ENCODE results near the gene RIPK3. TPM values are rescaled to one million over a fixed set of nuclear protein-coding genes. Genes with fewer than 3 reads are reported as not detected.
"Not testable (repeated sequence)": the region's sequence is repeated elsewhere in the genome, so short reads cannot be mapped to it uniquely, and the experiment has no call there.

RIPK3 gene
- total RNA-seq, 1 donor from 2014 or later: 1.4 TPM

DNA sequence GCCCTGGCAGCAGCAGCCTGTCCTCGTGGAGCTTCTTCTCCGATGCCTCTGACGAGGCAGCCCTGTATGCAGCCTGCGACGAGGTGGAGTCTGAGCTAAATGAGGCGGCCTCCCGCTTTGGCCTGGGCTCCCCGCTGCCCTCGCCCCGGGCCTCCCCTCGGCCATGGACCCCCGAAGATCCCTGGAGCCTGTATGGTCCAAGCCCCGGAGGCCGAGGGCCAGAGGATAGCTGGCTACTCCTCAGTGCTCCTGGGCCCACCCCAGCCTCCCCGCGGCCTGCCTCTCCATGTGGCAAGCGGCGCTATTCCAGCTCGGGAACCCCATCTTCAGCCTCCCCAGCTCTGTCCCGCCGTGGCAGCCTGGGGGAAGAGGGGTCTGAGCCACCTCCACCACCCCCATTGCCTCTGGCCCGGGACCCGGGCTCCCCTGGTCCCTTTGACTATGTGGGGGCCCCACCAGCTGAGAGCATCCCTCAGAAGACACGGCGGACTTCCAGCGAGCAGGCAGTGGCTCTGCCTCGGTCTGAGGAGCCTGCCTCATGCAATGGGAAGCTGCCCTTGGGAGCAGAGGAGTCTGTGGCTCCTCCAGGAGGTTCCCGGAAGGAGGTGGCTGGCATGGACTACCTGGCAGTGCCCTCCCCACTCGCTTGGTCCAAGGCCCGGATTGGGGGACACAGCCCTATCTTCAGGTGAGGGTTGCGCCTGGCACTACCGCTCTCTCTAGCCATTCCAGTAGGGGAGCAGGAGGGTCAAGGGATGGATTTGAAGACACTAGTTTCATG lies 30.3 kb upstream of the RIPK3 start:
- DNase-seq (ENCODE audit: low read depth in 2 of 2): no peak

DNA sequence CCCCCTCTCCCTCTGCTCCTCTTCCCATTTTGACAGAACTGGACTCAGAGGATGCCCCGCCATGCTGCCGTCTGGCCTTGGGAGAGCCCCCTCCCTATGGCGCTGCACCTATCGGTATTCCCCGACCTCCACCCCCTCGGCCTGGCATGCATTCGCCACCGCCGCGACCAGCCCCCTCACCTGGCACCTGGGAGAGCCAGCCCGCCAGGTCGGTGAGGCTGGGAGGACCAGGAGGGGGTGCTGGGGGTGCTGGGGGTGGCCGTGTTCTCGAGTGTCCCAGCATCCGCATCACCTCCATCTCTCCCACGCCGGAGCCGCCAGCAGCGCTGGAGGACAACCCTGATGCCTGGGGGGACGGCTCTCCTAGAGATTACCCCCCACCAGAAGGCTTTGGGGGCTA lies 29.7 kb upstream of the RIPK3 start:
- DNase-seq (ENCODE audit: low read depth in 2 of 2): no peak

DNA sequence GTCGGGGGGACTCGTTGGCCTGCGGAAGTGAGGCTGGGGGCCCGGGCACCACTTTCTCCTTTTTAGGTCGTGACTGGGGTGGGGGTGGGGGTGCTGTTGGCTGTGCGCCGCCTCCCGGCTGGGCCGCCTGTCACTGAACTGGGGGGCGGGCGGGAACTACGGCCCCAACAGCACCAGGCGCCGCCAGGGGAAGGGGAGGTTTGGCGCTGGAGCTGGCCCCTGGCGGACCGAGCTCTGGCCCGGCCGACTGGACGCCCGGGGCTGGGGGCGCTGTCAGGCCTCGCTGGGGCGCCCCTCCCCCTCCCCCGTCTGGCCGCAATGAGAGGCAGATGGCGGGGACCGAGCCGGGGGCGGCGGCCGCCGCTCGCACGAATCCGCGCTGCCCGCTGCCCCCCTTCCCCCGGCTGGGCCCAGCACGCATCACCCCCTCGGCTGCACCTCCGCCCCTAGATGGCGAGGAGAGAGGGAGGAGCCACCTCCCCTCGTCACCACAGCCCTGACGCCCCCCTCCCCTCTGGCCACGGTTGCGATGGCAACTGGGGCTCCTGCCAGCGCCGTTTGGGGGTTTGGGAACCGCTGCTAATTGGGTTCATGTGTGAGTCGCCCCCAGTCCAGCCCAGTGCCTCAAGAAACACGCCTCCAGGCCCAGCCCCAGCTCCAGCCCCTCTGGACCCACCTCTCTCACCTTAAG lies 28.9 kb upstream of the RIPK3 start:
- DNase-seq (ENCODE audit: low read depth in 2 of 2): peak in 1 of 2 donors; percentile 37

DNA sequence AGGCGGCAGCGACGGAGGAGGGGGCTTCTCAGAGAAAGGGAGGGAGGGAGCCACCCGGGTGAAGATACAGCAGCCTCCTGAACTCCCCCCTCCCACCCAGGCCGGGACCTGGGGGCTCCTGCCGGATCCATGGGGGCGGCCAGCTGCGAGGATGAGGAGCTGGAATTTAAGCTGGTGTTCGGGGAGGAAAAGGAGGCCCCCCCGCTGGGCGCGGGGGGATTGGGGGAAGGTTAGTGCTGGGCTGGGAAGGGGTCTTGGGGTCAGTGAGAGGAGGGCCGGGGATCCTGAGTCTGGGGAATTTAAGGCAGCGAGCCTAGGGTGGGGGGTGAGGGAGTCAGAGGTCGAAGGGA lies 28.4 kb upstream of the RIPK3 start:
- DNase-seq (ENCODE audit: low read depth in 2 of 2): no peak

DNA sequence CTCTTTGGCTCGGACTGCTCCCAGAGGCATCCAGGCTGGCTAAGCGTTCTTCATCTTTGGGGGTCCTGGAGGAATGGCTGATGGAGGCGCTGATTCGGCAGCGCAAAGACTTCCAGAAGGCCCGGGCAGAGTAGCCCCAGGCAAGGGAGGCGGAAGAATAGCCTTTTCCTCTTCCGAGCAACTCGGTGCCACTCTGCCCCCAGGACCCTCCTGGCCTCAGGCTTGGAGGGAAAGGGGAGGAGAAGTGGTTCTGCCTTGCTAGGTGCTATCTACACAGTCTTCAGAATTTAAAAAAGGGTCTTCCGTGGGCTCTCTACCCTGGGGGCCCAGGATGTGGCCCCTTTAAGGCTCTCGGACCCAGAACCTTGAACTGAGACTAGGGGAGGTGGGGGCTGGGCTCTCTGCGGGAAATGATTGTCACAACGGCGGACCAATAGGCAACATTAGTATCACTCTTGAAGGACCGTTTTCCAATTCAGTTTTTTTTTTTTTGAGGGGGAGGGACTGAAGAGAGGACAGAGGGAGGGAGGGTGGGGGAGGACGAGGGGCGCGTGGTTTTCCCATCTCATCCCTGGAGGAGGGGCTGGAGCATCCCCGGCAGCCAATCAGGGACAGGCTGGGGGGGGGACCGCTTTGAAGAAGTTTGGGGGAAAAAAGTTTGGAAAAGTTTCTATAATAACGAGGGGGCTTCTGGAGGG lies 27.9 kb upstream of the RIPK3 start, which contains the start of gene NFATC4:
NFATC4 (plus strand) TSS at position 671 of the 698 bp plus-strand sequence. CDS start 157 bp downstream, outside the sequence.
- DNase-seq (ENCODE audit: low read depth in 2 of 2): peak in 1 of 2 donors; percentile 91

DNA sequence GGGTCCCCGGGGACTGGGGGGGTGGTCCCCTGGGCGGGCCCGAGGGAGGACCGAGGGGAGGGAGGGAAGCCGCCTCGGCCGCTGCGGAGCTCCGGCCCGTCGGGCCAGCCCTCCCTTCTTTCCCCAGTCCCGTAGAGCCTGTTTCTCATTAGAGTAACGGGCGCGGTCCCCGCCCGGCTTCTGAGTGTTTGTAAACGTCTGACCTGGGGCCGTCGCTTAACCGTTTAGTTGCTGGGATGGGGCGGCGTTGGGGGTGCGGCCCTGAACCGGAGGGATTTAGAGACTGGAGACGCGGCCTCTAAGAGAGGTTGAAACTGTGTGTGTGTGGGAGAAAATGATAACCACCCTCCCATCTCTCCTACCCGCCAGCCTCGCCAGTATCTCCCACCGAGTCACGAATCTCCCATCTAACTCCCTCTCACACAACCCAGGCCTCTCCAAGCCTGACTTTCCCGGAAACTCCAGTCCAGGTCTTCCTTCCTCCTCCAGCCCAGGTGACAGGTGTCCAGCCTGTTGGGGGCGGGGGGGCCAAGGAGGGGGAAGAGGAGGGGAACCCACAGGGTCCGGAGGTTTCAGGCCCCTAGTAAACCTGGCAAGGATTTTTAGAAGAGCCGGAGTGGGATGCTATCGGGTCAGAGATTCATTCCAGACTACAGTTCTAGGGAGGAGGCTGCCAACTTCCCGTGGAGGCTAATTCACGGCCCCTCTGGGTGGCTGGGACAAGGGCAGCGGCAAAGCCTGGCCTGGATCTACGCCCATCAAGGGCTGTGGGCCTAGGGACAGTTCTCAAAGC lies 27.1 kb upstream of the RIPK3 start:
- peak; percentile 7 to 88 for DNase-seq (ENCODE audit: low read depth in 2 of 2)

DNA sequence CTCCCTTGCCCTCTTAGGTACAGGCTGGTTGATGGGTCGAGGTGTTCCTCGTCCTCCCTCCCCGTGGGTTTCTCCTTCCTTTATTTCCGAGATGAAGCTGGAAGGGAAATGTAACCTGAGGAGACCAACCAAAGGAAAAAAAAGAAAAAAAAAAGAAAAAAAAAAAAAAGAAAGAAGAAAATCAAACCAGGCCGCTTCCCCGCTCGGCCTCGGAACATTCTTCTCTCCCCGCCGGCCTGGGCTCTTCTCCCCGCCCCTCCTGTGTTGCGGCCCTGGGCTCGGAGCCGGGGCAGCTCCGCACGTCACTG lies 26.6 kb upstream of the RIPK3 start:
- DNase-seq (ENCODE audit: low read depth in 2 of 2): no peak

DNA sequence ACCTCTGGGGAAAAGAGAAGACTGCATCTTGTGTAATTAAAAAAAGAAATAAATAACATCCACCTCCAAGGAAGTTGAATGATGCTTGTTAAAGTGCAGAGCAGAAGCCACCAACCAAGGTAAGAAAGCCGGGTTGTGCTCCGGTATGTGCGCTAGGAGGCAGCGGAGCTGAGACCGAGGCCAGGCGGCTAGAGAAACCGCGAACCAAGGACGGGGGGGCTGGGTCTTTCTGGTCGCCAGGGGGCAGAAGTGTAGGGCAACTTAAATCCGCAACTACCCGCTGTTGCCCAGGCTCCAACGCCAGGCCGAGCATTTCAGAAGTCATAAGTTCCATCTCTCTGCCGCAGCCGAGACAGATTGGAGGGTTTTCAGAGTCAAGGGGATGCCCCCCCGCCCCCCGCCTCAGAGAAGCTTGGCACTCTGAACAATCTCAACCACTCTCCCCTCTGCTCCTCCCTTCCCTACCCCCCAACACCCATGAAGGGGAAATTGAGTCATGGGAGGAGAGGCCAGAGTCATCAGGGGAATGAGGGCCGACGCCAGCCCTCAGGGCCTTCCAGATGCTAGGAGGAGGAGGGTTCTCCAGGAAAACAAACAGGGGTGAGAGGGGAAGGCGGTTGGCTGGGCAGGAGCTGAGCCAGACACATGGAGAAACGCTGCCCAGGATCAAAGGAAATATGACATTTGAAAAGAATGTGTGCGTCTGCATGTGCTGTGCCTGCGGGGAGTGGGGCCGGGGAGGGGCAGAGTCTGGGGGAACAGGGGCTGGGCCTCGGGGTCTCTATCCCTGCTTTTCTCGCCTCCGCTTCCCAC lies 26.0 kb upstream of the RIPK3 start:
- DNase-seq (ENCODE audit: low read depth in 2 of 2): peak; percentile 86 to 97

DNA sequence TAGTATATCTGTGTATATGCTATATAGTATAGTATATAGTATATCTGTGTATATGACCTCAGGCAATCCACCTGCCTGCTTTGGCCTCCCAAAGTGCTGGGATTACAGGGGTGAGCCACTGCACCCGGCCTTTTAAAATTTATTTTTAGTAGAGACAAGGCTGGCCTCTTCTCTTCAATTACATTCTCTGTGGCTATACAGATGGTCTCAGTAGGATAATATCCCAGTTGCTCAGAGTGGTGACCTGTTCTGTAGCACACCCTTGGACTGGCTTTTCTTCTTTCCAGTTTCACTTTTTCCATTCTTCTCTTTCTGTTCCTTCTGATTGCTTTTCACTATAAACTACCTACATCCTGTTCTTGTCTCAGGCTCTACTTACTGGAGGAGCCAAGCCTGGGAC lies 25.1 kb upstream of the RIPK3 start:
- no peak for DNase-seq (ENCODE audit: low read depth in 2 of 2)

DNA sequence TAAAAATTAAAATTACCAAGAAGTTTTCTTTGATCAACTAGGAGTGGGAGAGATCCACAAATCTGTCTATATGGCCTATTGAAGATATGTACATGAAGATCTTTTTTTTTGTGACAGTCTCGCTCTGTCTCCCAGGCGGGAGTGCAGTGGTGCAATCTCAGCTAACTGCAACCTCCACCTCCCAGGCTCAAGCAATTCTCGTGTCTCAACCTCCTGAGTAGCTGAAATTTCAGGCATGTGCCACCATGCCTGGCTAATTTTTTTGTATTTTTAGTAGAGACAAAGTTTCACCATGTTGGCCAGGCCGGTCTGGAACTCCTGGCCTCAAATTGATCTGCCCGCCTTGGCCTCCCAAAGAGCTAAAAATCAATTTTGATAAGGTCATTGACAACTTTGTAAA lies 23.6 kb upstream of the RIPK3 start:
- DNase-seq (ENCODE audit: low read depth in 2 of 2): no peak

DNA sequence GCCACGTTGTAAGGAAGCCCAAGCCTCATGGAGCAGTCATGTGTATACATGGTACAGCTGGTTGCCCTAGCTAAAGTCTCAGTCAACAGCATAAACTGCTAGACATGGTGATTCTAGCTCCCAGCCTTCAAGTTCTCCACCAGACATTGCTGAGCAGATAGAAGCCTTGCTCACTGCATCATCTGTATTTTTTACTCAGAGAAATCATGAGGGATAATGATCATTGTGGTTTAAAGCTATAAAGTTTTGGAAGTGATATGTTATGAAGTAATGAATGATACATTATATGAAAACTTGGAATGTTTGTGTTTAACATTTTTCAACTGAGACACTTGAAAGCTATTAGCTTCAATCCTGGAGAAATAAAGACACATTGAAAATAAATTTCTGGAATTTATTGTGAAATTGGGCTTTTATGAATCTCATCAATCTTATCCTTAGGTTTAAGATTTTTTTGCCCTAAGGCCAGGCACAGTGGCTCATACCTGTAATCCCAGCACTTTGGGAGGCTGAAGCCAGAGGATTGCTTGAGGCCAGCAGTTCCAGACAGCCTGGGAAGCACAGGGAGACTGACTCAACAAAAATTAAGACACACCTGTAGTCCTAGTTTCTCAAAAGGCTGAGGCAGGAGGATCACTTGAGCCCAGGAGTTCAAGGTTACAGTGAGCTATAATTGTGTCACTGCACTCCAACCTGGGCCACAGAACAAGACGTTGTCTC lies 22.6 kb upstream of the RIPK3 start:
- DNase-seq (ENCODE audit: low read depth in 2 of 2): no peak

DNA sequence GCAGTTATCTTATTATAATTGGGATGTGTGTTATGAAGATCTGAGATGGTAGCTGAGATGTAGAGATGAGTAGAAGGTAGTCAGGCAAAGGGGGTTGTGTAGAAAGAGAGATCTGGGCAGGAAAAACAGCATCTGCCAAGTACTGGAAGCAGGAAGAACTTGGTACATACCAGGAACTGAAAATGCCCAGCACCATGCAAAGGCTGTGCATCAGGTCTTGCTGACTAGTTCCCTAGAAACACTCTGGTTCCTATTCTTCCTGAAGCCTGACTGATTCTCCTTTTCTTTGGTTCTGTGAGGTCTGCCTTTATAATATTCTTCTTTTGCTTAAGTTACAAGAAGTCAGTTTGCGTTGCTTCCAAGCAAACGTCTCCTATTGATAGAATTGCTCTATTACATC lies 21.5 kb upstream of the RIPK3 start:
- DNase-seq (ENCODE audit: low read depth in 2 of 2): no peak

DNA sequence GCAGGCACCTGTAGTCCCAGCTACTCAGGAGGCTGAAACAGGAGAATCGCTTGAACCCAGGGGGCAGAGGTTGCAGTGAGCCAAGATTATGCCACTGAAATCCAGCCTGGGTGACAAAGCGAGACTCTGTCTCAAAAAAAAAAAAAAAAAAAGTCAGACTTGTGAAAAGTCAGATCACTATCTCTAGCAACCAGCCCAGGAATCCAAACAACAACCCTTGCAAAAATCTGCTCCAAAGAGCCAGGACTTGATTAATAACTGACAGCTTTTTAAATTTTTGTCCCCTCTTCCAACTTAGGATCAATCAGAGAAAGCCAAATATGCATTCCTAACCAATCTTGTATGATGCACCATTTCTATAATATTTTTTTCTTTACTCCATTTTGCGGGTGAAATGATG lies 20.5 kb upstream of the RIPK3 start:
- DNase-seq (ENCODE audit: low read depth in 2 of 2): no peak

DNA sequence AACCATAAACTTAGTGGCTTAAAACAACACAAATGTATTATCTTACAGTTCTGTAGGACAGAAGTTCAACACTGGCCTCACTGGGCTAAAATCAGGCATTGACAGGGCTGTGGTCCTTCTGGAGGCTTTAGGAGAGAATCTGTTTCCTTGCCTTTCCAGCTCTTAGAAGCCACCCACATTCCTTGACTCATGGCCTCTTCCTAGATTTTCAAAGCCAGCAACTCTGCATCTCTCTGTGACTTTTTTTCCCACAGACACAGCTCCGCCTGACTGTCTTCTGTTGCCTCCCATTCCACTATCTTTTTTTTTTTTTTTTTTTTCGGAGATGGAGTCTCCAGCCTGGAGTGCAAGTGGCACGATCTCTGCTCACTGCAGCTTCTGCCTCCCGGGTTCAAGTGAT lies 16.4 kb upstream of the RIPK3 start:
- no peak for DNase-seq (ENCODE audit: low read depth in 2 of 2)

DNA sequence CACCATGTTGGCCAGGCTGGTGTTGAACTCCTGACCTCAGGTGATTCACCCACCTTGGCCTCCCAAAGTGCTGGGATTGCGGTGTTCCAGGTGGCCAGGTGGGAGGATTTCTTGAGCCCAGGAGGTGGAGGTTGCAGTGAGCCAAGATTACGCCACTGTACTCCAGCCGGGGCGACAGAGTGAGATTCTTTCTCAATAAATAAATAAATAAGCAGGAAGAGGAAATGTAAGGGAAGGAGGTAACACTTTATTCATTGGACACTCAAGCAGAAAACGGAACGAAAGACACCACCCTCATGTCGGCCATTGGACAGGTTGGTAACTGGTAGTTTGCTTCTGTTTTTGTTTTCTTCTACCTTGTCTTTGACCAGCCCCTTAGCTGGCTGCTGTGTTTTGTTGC lies 15.2 kb upstream of the RIPK3 start:
- no peak for DNase-seq (ENCODE audit: low read depth in 2 of 2)

DNA sequence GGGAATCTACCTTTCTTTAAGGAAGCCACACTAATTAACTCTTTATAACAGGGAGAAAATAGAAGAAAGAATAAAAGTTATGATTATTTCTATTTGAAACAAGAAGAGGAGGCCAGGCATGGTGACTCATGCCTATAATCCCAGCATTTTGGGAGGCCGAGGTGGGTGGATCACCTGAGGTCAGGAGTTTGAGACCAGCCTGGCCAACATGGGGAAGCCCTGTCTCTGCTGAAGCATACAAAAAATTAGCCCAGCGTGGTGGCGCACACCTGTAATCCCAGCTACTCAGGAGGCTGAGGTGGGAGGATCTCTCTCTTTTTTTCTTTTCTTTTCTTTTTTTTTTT lies 14.7 kb upstream of the RIPK3 start:
- DNase-seq (ENCODE audit: low read depth in 2 of 2): not testable (repeated sequence)

DNA sequence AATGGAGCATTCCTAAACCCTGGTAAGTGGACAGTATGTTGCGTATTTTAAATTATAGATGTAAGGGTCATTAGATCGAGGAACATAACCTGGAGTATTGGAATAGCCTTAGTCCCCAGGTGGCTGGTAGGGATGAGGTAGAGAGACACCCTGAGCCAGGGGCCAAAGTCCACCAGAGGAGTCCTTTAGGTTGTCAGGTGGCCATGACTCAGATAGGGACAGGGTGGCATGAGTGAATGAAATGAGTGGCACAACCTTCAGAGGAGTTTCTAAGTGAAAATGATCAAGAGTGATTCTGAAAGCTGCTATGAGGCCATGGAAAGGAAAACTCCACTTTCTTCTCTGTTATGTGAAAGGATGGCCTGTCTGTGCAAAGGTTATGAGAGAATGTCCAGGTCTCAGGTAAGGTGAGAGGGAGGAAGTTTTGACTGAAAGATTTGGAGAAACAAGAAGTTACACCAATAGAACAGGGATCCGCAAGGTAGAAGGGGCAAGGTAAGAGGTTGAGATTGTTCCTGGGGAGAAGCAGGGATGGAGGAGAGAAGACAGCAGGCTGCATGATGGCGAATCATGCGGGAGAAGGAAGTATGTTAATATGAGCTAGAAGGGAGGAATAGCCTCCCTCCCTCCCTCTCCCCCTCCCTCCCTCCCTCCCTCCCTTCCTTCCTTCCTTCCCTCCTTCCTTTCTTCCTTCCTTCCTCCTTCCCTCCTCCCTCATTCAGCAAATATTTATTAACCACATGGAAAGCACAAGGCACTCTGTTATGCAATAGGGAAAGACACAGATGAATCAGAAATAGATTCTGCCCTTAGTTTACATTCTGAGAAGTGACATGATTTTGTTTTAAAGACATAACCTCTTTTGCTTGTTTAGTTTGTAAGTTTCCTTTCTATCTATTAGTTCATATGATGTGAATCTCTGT lies 14.0 kb upstream of the RIPK3 start:
- no peak for DNase-seq (ENCODE audit: low read depth in 2 of 2)

DNA sequence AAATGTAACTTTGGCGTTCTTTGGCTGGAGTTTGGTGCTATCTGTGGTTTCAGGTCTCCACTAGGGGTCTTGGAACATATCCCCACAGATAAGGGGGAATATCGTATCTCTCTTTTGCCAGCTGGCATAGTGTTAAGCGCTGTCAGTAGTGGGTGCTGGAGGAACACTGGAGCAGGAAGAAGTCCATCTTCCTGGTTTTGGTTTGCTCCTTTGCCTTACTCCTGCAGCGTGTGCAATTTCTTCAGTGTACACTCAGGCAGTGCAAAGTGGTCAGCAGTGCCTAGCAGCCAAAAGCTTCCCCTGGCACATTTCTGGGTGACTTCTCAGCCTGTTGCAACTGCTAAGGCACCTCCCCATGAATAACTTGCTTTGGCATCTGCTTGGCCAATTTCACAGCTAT lies 11.7 kb upstream of the RIPK3 start:
- DNase-seq (ENCODE audit: low read depth in 2 of 2): no peak

DNA sequence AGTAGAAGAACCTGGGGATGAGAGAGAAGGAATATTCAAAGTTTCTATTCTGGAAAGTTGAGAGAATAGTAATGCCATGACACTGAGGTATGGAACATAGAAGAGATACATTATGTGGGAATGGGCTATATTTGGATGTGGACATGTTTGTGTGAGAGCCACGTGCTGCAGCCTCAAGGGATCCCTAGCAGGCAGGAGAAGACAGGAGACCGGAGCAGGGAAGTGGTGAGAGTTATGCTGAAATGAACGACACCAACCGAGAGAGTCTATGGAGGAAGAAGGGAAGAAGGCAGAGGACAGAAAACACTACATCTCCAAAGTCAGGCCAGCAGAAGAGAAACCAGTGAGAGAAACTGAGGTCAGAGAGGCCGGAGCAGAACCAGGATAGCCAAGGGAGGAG lies 10.0 kb upstream of the RIPK3 start:
- DNase-seq (ENCODE audit: low read depth in 2 of 2): no peak
